GM13976 (cell line): ENCODE measurements around the gene TMEM35B.
"Not testable (repeated sequence)": the region's sequence is repeated elsewhere in the genome, so short reads cannot be mapped to it uniquely, and the experiment has no call there.

ENCODE experiments used
- DNase-seq: peaks from one replicate; pipeline ENCODE4 v3.0.0; 2012; ENCODE audit warnings: low spot score
- in situ Hi-C: fragments of 300-500 bp; cut with MboI; formaldehyde crosslinking; loops from one replicate; pipeline ENCODE4 v1.12.0; 2022; ENCODE audit warnings: low sequenced_read_pairs, mixed read lengths, inconsistent platforms; ENCODE audit not compliant: unreplicated experiment
- TF ChIP-seq, protein P1 (sequence below): IDR thresholded peaks from 2 replicates; pipeline ENCODE4 v1.5.1; 2012; ENCODE audit warnings: borderline replicate concordance, mild to moderate bottlenecking; ENCODE audit not compliant: insufficient read depth; ENCODE audit errors: extremely low read depth, missing control alignments, control extremely low read depth

The TMEM35B gene

DNA sequence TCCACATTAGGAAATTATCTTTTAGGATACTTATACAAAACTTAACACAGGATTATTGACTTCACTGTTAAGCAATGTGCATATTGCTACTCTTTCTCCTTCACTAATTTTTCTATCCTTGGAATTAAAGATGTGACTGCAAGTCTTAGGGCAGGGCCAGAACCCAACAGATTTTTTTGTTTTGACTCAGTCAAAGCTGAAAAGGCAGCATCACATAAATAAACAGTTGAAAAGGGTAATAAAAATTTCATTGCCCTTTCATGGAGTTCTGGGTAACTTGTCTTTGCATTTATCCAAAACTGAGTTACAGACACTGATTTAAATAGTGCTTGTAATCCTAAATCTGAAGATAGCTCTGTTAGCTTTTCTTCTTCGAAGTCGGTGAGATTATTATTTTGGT, 1.9 kb upstream of the TMEM35B start:
- DNase-seq: no peak
- TF ChIP-seq, protein P1, sequence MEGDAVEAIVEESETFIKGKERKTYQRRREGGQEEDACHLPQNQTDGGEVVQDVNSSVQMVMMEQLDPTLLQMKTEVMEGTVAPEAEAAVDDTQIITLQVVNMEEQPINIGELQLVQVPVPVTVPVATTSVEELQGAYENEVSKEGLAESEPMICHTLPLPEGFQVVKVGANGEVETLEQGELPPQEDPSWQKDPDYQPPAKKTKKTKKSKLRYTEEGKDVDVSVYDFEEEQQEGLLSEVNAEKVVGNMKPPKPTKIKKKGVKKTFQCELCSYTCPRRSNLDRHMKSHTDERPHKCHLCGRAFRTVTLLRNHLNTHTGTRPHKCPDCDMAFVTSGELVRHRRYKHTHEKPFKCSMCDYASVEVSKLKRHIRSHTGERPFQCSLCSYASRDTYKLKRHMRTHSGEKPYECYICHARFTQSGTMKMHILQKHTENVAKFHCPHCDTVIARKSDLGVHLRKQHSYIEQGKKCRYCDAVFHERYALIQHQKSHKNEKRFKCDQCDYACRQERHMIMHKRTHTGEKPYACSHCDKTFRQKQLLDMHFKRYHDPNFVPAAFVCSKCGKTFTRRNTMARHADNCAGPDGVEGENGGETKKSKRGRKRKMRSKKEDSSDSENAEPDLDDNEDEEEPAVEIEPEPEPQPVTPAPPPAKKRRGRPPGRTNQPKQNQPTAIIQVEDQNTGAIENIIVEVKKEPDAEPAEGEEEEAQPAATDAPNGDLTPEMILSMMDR: no peak

DNA sequence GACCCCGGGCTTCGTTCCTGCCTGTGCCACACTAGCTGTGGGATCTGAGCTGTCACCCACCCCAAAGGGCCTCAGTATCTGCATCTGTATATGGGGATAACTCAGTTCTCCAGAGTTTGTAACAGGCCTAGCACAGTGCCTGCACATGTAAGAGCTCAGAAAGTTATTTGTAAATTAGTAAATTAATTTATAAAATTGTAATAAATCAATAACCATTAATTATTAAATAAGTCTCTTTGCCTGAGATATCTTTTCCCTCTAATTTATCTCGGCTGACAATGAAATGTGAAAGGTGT, 410 bp upstream of the TMEM35B start:
- in situ Hi-C loops, DNase-seq: not testable (repeated sequence)

More for the DNA sequence above, 1.9 kb upstream of the TMEM35B start:
- in situ Hi-C loops: no loop called here

DNA sequence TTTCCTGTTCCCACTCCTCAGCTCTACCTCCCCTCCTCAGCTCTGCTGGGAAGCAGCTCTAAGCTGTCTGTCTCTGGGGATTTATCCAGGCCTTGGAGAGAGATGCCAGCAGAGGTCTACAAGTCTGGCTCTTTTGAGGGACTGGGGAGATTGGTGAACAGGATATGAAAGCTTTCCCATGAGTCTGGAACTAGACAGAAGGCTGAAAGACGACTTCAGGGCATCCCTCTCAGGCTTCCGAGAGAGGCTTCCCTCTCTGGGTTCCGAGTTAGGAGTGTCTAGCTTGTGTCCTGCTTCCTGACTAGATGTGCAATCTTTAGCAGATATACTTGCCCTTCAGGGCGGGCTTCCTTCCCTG, 733 bp downstream of the TMEM35B start:
- in situ Hi-C loops: no loop called here
- no peak for DNase-seq
- TF ChIP-seq, protein P1: no peak

DNA sequence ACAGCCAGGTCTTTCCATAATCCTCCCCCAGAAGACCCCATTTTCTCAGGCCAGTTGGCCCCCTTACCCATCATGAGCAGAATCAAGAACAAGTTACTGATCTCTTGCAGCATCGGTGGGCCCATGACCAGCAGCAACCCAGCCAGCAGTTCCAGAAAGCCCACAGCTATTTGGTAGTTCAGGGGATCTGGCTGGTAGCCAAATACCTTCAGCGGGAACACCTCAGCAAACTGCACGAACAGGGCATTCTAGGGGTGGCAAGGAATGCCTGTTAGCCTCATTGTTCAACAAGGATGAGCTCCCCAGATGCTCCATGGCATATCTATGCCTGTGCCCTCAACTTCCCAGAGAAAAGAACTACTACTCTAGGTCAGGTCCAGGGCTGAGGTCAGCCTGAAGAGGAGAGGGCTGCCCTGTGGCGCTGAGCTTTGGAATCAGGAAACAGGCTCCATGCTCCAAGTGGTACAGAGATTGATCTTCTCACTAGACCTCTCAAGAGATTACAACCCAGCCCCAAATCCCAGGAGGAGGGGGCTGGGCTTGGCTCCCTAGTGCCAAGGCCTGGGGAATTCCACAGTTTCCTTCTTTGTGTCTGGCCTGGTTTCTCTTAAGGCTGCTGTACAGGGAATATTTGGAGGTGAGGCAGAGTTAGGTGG, 1.3 kb downstream of the TMEM35B start:
- TF ChIP-seq, protein P1: no peak
- in situ Hi-C loops: no loop called here
- DNase-seq: no peak

DNA sequence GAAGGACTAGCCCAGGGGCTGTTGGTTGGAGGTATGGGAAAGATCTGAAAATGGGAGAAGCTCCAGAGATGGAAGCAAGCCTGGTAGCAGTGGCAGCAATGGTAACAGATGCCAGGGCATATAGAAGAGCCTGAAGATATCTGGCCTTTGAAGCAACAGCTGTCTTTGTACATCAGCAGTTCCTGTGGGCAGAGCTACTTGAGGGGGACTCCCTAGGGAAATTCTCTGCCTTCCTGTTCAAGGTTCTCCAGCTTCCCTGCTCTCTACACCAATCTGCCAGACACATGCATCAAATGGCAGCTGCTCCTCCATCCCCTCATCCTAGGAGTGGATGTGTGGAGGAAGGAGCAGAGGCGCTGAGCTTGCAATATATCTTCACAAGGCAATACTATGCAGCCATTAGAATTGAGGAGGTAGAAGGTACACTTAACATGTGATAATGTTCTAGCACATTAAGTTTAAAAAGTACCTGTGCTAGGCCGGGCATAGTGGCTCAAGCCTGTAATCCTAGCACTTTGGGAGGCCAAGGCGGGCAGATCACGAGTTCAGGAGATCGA, 2.2 kb downstream of the TMEM35B start:
- no peak for DNase-seq
- TF ChIP-seq, protein P1: no peak
- in situ Hi-C loops: no loop called here

DNA sequence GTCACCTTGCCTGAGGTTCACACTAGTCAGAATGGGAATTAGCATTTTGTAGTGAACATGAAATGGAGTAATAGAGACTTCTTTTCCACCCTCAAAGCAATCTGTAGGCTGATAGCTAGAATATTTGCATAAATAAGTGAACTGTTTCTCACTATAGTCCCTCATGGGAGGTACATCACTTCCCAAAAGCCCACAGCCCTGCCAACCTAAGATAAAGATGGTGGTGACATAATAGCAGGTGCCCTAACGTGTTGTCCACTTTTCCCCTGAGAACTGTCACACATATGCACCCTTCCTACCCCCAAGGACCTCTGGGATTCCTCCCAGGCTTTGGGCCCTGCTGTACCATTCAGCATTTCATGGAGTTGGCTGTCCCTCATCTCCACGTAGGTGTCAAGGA, 4.4 kb downstream of the TMEM35B start:
- no peak for DNase-seq
- TF ChIP-seq, protein P1: no peak
- in situ Hi-C loops: no loop called here

DNA sequence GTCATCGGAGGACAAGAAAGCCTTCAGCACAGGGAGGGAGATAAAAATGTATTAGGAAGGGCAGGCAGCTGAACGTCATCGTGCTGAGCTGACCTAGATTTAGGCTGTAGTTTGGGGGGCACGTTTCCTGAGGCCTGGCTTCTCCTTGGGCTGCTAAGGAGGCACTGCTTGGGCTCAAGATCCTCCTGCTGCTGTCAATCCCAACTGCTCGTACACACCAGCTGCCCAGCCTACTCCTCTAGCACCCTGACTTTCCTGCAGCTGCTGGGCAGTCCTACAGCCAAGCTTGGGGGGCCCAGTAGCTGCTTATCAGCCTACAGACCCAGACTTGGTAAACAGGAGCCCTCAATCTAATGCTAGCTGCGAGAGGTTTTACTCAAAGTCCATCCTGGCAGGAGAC, 6.2 kb downstream of the TMEM35B start:
- no peak for DNase-seq
- in situ Hi-C loops: no loop called here

More for the DNA sequence above, 6.2 kb downstream of the TMEM35B start:
- TF ChIP-seq, protein P1: no peak
